HG03565 (cell line): ENCODE results near the gene MPP2.
"Not testable (repeated sequence)": the region's sequence is repeated elsewhere in the genome, so short reads cannot be mapped to it uniquely, and the experiment has no call there.

ENCODE experiments used
- ATAC-seq: cut with Tn5 transposase; IDR thresholded peaks from one replicate; pipeline ENCODE4 v1.9.1; 2021; ENCODE audit warnings: mild to moderate bottlenecking, moderate library complexity; ENCODE audit not compliant: unreplicated experiment

Gene MPP2, protein sequence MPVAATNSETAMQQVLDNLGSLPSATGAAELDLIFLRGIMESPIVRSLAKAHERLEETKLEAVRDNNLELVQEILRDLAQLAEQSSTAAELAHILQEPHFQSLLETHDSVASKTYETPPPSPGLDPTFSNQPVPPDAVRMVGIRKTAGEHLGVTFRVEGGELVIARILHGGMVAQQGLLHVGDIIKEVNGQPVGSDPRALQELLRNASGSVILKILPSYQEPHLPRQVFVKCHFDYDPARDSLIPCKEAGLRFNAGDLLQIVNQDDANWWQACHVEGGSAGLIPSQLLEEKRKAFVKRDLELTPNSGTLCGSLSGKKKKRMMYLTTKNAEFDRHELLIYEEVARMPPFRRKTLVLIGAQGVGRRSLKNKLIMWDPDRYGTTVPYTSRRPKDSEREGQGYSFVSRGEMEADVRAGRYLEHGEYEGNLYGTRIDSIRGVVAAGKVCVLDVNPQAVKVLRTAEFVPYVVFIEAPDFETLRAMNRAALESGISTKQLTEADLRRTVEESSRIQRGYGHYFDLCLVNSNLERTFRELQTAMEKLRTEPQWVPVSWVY

DNA sequence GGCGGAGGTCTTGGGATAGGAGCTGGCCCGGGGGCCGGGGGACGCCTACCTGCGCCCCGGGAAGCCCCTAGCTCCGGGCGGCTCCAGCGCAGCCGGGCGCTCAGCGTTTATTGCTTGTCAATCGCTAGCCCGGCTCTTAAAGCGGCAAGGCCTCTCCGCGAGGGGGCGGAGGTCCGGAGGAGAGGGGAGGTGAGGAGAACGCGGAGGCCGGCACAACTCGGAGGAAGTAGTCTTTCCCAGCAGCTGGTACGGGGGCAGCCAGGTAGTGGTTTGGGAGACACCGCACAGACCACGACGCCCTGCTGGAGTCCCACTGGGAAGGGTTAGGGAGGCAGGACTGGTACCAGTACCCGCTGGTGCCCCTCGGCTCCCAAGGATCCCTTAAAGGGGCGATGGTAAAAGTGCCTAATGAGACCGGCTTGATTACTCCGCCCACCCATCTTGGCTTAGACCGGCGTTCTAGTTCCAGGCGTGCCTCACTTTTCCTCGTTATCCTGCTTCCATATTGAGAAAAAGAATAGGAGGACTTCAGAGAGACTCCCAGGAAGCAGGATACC lies at the start of gene MPP2:
TSS of gene MPP2 (minus strand) at position 112 of the 557 bp plus-strand sequence. CDS start 3,076 bp downstream, outside the sequence.
- ATAC-seq, result no peak

- ATAC-seq, result no peak
Measured at GRCh38 chr17:43956222-43956621, 48.9 kb upstream of the MPP2 start.

DNA sequence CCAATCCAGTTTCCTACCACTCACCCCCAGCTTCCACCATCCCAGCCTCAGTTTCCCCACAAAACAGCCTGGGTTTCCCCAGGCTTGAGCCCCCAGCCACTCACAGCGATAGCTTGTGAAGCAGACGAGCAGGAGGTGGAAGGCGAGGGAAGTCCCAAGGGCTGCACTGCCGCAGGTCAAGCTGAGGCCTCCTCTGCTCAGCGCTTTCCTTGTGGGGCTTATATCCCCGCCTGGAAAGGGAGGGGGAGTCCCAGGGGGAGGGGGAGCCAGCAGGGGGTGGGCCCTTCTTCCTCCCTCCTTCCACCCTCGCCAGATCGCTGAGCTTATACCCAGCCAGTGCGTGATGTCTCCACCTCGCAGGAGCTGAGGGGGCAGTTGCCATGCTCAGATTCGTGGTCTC lies 46.4 kb upstream of the MPP2 start, which contains the start of gene PYY:
TSS of gene PYY (minus strand) at position 195 of the 400 bp plus-strand sequence. CDS start 457 bp downstream, outside the sequence.
- no peak for ATAC-seq

- ATAC-seq, result no peak
Measured at GRCh38 chr17:43952724-43953666, 45.7 kb upstream of the MPP2 start.

- no peak for ATAC-seq
Measured at GRCh38 chr17:43952351-43952723, 45.0 kb upstream of the MPP2 start.

- no peak for ATAC-seq
Measured at GRCh38 chr17:43951750-43952149, 44.4 kb upstream of the MPP2 start.

DNA sequence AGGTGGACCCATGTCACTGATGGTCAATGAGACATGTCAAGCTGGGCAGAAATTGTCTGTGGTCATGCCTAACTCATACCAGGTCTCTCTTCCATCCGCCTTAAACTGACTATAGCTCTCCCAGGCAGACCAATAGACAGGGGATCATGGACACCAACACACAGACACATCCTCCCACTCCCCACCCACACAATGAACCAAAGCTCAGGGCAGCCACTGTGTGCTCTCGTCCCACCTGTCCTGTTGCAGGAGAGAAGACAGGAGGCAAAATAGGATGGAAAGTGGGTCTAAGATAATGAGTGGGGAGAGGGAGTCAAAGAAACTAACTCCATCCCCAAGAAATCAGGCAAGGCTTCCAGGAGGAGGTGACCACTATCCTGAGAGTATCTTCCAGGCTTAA lies 43.2 kb upstream of the MPP2 start:
- ATAC-seq, result no peak

DNA sequence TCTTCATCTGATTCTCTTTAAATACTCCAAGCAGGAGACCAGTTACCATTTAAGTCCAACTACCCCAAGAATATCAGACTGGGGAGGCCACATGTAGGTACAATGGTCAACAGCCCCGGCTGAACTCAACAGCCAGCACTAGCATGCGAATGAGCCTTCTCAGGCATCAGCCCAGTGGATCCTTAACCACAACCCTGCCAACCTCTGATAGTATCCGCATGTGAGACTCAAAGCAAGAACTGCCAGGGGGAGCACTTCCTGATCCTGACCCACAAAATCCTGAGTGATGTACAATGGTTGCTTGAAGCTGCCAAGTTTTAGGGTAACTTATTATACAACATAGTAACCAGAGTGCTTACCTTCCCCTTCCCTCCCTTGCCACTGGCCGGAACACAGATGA lies 42.4 kb upstream of the MPP2 start:
- ATAC-seq, result no peak

GRCh38 chr17:43946781-43947180 lies 39.4 kb upstream of the MPP2 start:
- no peak for ATAC-seq

DNA sequence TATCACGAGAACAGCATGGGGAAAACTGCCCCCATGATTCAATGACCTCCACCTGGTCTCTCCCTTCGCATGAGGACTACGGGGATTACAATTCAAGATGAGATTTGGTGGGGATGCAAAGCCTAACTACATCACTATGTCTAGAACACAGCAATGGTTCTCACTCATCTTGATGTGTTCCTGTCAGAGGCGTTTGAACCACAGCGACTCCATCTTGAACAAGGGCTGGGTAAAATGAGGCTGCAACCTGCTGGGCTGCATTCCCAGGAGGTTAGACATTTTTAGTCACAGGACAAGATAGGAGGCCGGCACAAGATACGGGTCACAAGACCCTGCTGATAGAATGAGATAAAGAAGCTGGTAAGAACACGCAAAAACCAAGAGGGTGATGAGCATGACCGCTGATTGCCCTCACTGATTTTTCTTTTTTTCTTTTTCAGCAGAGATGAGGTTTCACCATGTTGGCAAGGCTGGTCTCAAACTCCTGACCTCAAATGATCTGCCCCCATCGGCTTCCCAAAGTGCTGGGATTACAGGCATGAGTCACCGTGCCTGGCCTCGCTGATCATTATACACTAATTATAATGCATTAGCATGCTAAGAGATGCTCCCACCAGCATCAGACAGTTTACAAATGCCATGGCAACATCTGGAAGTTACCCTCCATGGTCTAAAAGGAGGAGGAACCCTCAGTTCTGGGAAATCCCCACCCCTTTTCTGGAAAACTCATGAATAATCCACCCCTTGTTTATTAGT lies 37.9 kb upstream of the MPP2 start:
- ATAC-seq, result no peak

- no peak for ATAC-seq
Measured at GRCh38 chr17:43942051-43942685, 34.8 kb upstream of the MPP2 start, which contains the start of gene PPY. Gene PPY, minus strand, starts transcription at chr17:43942476. Its CDS starts 822 bp downstream, at chr17:43941654.

DNA sequence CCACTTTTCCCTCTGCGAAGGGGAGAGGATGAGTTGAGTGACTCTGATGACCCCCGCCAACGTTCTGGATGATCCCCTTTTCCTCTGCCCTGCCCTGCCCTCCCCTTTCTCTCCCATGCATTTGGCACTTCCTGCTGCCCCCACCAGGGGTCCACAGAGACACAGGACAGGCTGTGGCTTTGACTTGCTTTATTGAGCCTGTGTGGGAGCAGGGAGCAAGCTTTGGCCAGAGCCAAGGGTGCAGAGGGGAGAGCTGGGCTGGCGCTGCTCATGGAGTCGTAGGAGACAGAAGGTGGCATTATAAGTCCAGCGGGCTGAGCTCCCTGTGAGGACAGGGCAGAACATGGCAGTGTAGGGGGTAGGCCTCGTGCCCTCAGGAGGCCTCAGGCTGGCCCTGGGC lies 33.3 kb upstream of the MPP2 start:
- no peak for ATAC-seq

DNA sequence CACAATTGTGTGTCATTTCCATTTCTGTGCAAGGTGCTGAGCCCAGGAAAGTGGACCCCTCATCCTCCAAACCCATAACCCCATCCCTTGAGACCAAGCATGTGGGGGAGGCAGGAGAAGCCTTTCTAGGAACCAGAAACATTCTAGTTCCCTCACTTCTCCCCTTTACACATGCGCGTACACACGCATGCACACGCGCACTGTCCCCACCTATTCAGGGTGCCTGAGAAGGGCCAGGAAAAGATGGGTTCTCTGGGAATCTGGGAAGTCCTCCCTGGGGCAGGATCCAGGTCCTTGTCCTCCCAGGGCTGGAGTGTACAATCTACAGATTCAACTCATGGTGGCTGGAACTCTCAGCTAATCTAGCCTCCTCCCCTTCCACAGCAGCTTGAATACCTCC lies 32.5 kb upstream of the MPP2 start:
- ATAC-seq, result no peak

DNA sequence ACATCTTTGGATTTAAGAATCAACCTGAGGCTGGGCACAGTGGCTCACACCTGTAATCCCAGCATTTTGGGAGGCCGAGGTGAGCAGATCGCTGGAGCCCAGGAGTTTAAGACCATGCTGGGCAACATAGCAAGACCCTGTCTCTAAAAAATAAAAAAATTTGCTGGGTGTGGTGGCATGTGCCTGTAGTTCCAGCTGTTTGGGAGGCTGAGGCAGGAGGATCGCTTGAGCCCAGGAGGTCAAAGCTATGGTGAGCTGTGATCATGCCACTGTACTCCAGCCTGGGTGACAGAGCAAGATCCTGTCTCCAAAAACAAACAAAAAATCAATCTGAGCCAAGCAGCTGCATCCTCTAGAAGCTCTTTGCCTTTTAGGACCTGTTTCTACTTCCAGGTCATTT lies 32.1 kb upstream of the MPP2 start:
- not testable (repeated sequence) for ATAC-seq

GRCh38 chr17:43938838-43939182 lies 31.5 kb upstream of the MPP2 start:
- no peak for ATAC-seq

DNA sequence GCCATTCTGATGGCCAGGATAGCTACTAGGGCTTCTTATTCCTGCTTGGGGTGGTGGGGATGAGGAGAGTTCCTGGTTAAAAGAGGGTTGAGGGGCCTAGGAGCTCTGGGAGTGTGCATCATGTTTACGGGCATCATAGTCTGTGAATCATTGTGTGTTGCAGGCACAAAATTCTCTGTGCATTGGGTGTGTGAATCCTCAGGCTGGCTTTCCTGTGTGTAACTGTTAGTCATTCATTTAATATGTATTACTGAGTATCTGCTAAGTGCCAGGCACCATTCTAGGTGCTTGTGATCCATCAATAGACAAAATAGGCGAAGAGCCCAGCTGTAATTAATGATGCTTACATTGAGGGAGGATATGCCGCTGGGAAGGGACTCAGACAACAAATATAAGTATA lies 29.1 kb upstream of the MPP2 start:
- no peak for ATAC-seq

- ATAC-seq, result no peak
Measured at GRCh38 chr17:43935926-43936261, 28.6 kb upstream of the MPP2 start.

- no peak for ATAC-seq
Measured at GRCh38 chr17:43935204-43935925, 28.0 kb upstream of the MPP2 start.

GRCh38 chr17:43932923-43933322 lies 25.6 kb upstream of the MPP2 start:
- no peak for ATAC-seq
